Activated CD4-positive, alpha-beta T cell treated with anti-CD3 and anti-CD28 coated beads, Interleukin-10, Interleukin-2, amounts not matched to agents 100 ng/mL and 50 ng/mL, durations not matched to agents 16 hours and 8 hours (primary cell): ENCODE results near the gene BCL2A1.
"Not testable (repeated sequence)": the region's sequence is repeated elsewhere in the genome, so short reads cannot be mapped to it uniquely, and the experiment has no call there.

ENCODE experiments used
- DNase-seq: peaks from one replicate; pipeline ENCODE4 v3.0.0-alpha.2; 2020

The BCL2A1 gene

DNA sequence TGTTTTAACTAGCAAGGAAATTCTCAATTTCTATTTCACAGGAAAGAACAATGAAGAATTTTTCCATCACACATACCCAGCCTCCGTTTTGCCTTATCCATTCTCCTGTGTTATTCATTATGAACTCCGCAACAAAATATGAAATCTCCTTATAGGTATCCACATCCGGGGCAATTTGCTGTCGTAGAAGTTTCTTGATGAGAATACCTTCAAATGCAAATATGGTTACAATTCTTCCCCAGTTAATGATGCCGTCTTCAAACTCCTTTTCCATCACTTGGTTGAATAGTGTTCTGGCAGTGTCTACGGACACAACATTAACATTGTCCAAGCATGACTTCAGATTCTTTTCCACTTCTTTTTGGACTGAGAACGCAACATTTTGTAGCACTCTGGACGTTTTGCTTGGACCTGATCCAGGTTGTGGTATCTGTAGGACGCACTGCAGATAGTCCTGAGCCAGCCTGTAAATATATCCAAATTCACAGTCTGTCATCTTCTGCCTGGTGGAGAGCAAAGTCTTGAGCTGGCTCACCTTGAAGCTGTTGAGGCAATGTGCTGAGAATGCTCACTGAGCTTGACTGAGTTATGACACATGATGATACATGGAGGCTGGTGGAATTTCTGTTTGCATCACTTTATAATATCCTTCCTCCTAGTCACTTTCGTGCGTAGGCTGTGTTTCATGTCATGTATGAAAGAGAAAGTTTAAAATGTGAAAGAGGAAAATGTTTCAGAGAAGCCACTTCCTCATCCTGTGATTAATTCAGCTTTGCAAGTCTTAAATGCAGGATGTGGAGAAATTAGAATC is at the start of gene BCL2A1:
Gene BCL2A1 (minus strand): TSS at position 573 of the 811 bp plus-strand sequence. CDS start 77 bp downstream, at position 496.
- DNase-seq, result peak; percentile 92

DNA sequence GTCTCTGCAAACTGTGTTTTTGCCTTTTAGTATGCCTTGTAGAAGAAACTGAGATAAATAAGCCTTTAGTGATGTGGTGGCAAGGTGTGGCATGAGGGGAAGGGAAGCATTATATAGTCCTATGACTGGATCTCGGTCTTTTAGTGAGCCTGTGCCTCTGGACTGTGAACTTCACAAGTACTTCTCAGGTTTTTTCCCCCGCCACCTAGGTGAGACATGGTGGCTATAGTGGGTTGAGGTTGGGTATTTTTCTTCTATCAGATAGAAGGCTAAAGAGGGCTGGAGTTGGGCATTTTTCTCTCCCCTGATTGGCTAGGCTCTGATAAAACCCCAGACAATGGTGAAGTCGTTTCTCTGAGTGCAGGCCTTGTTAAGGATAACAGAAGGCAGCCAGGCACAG is 49.7 kb upstream of the BCL2A1 start:
- no peak for DNase-seq

DNA sequence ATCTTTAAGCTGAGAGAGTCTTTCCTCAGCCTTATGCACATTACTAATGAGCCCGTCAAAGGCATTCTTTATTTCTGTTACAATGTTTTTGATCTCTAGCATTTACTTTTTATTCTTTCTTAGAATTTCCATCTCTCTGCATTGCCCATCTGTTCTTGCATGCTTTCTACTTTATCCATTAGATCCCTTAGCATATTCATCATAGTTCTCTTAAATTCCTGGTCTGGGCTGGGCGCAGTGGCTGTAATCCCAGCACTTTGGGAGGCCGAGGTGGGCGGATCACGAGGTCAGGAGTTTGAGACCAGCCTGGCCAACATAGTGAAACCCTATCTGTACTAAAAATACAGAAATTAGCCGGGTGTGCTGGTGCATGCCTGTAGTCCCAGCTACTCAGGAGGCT is 49.2 kb upstream of the BCL2A1 start:
- not testable (repeated sequence) for DNase-seq

DNA sequence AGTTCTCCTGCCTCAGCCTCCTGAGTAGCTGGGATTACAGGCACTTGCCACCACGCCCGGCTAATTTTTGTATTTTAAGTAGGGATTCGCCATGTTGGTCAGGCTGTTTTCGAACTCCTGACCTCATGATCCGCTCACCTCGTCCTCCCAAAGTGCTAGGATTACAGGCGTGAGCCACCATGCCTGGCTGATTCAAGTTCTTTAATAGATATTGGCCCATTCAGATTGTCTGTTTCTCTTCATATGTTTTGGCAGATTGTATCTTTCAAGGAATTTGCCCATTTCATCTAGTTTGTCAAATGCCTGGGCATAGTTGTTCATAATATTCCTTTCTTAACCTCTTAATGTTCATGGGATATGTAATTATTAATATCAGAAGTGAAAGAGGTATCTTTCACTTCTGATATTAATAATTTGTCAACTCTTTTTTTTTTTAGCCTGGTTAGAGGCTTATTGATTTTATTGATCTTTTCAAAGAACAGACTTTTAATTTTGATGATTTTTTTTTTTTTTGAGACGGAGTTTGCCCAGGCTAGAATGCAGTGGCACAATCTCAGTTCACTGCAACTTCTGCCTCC is 48.3 kb upstream of the BCL2A1 start:
- no peak for DNase-seq

DNA sequence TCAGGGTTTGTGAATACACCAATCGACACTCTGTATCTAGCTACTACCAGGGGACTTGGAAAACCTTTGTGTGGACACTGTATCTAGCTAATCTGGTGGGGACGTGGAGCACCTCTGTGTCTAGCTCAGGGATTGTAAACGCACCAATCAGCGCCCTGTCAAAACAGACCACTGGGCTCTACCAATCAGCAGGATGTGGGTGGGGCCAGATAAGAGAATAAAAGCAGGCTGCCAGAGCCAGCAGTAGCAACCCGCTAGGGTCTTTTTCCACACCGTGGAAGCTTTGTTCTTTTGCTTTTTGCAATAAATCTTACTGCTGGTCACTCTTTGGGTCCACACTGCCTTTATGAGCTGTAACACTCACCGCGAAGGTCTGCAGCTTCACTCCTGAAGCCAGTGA is 46.1 kb upstream of the BCL2A1 start:
- not testable (repeated sequence) for DNase-seq

DNA sequence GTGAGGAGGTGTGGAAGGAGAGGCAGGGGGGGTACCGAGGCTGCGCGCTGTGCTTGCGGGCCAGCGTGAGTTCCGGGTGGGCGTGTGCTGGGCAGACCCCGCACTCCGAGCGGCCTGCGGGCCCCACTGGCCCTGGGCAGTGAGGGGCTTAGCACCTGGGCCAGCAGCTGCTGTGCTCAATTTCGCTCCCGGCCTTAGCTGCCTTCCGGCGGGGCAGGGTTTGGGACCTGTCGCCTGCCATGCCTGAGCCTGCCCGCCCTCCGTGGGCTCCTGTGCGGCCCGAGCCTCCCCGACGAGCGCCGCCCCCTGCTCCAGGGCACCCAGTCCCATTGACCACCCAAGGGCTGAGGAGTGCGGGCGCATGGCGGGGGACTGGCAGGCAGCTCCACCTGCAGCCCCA is 45.5 kb upstream of the BCL2A1 start:
- not testable (repeated sequence) for DNase-seq

DNA sequence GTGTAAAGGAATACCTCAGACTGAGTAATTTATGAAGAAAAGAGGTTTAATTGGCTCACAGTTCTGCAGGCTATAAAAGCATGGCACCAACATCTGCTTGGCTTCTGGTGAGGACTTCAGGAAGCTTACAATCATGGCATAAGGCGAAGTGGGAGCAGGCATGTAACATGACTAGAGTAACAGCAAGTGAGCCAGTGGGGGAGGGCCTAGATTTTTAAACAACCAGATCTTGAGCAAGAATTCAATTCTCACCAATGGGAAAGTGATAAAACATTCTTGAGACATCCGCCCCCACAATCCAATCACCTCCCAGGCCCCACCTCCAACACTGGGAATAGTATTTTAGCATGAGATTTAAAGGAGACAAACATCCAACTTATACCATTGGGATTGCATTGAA is 44.2 kb upstream of the BCL2A1 start:
- DNase-seq, result no peak

DNA sequence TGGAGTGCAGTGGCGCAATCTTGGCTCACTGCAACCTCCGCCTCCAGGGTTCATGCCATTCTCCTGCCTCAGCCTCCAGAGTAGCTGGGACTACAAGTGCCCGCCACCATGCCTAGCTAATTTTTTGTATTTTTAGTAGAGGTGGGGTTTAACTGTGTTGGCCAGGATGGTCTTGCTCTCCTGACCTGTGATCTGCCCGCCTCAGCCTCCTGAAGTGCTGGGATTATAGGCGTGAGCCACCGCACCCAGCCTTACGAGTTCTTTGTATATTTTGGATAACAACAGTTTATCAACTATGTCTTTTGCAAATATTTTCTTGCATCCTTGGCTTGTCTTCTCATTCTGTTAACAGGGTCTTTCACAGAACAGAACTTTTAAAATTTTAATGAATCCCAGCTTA is 43.2 kb upstream of the BCL2A1 start:
- DNase-seq, result not testable (repeated sequence)

DNA sequence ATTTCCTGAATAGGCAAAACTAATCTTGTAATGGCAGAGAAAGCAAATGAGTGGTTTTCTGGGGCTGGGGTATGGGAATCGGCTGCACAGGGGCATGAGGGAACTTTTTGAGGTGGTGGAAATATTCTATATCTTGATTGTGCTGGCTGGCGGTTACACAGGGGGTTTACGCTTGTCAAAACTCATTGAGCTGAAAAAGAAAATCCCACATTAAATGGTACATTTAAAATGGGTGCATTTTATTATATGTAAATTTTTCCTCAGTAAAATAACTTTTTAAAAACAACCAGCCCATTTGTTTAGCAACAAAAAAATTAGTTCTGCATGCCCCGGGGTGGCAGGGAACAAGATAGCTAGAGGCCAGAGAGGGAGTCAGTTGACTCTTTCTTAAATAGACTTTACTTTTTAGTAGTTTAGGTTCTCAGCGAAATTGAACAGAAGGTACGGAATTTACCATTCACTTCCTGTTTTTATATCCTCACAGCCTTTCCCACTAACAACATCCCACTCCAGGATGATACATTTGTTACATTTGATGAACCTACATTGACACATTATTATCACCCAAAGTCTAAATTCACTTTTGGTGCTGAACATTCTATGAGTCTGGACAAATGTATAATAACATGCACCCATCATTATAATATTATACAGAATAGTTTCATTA is 41.2 kb upstream of the BCL2A1 start:
- no peak for DNase-seq

DNA sequence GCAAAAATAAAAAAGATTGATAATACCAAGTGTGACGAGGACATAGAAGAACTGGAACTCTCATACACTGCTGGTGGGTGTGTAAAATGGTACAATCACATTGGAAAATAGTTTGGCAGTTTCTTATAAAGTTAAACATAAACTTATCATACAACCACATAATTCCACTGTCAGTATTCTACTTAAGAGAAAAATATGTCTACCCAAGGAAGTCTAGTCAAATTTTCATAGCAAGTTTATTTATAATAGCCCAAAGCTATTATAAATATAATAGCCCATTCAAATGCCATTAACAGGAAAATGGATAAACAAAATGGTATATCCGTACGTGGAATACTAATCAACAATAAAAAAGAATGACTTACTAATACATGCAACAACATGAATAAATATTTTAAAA is 40.6 kb upstream of the BCL2A1 start:
- no peak for DNase-seq

DNA sequence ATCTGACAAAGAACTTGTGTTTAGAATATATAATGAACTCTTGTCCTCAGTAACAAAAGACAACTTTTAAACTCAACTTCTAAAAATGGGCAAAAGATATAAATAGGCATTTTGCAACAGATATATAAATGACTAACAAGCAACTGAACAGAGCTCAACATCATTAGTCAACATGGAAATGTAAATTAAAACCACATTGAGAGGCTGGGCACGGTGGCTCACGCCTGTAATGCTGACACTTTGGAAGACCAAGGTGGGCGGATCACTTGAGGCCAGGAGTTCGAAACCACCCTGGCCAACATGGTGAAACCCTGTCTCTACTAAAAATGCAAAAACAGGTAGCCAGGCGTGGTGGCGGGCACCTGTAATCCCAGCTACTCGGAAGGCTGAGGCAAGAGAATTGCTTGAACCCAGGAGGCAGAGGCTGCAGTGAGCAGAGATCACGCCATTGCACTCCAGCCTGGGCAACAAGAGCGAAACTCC is 40.1 kb upstream of the BCL2A1 start:
- DNase-seq, result peak; percentile 70

DNA sequence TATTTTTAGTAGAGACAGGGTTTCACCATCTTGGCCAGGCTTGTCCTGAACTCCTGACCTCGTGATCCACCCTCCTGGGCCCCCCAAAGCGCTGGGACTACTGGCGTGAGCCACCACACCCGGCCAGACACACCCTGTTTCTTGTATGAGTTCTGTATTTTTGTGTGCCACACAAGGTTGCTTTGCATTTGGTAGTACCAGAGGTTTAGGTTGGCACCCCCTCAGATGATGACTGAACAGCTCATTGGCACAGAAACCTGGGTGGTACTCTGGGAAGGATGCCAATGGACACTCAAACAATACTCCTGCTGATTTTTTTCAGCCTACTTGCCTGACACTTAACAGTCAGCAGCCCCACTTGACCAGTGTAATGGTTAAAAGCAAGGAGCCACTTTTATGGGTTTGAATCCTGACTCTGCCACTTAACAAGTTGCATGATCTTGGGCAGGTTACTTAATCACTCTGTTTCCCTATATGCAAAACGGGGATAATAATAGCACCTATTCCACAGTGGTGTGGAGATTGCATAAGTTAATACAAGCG is 39.2 kb upstream of the BCL2A1 start:
- no peak for DNase-seq

DNA sequence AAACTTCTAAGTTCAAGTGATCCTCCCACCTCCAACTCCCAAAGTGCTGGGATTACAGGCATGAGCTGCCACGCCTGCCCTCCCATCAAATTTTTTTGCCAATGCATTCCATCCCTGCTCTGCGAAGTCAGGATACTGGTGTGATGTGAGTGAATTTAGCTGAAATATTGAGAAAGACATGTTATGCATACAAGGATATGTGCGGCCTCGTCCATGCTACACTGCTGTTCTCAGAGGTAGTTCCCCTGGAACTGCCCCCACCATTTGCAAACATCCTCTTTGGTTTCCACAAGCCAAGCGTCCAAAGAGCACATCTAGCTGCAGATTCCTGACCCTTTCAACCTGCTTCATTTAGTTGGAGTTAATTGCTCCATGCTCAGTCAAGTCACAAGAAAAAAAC is 36.5 kb upstream of the BCL2A1 start:
- DNase-seq, result no peak

DNA sequence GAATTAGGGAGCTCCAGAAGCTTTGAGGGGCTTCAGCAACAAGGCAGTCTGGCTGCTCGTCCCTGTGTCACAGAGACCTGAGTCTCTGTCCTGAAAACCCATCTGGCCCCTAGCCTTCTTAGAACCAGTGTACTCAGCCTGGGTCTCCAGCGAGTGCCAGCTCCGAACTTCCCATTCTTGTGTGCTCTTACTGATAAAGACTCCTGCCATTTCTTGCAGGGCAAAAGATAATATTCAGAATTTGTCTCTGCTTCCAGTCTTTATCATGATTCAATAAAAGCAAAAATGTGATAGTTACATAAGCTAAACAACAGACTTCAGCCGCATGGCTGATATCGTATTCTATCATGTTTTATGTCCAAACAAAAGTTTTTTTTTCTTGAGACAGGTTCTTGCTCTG is 36.0 kb upstream of the BCL2A1 start:
- DNase-seq, result no peak

DNA sequence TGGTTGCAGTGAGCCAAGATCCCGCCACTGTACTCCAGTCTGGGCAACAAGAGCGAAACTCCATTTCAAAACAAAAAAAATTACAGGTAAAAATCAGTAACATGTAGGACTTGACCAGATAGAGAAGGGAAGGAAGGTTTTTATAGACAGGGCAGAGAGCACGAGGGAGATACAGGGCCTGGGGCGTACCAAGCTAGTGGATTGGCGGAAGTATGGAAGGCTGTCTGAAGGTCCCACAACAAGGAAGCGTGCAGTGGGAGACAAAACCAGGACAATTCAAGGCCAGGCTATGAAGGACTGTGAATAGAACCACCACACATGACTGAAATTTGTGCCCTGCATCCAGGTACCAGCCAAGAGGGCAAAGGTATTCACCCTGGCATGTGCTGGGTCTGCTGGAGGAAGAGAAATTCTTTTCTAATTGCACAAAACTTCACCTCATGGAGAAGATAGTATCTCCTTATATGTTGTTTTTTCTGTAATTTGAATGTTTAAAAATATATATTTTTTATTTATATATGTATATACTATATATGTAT is 33.0 kb upstream of the BCL2A1 start:
- no peak for DNase-seq

DNA sequence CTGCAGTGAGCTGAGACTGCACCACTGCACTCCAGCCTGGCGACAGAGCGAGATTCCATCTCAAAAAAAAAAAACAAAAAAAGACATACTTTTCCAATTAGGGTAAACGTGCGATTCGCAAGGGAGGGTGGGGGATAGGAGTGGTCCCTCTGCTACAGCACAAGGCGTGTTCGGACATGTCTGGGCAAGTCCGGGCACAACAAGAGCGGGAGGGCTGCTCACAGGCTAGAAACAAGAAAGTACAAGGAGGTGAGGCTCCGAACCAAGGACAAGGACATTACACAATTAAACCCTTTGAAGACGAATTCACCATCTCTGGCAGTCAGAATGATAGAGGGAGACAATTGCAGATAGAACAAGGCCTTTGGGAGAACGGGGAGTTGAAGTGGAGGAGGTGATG is 32.2 kb upstream of the BCL2A1 start:
- no peak for DNase-seq

DNA sequence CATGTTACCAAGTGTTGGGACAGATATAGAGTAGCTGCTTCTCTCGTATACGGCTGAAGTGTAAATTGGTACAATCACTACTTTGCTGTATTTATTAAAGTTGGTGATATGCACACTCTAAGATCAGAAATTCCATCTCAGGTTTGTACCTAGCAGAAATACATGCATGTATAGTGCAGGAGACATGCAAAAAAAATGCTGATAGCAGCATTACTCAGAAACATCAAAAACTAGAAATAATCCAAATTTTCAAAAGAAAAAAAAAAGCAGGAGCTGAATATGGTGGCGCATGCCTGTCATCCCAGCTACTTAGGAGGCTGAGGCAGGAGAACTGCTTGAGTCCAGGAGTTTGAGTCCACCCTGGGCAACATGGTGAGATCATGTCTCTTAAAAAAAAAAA is 31.3 kb upstream of the BCL2A1 start:
- no peak for DNase-seq

DNA sequence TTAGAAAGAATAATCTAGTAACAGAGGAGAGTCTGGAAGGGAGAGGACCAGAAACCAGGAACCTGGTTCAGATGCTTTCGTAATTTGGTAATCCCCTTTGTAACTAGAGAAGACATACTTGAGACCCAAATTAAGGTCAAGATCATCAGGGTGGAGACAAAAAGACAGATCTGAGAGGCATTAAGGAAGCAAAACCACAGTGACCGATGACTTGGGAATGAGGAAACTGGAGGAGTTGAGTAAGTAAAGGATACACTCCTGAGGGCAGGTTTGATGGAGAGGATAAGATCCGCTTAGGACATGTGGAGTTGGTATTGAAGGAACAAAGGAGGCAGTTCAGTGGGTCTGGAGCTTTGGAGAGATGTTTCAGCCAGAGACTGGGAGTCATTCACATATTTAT is 23.6 kb upstream of the BCL2A1 start:
- DNase-seq, result no peak

DNA sequence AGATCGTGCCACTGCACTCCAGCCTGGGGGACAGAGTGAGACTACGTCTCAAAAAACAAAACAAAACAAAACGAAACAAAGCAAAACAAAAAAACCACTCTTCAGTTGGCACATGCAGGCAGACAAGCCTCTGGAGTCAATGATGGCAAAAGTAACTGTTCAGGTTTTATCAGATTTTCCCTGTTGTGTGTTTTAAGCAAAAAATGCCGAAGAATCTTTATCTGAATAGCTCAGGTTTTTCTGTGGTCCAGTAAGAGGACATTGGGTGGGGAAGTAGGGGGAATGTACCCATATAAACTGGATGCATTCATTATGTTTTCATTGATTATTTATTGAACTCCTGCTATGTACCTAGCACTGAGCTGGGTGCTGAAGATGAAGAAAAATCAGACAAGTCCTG is 20.8 kb upstream of the BCL2A1 start:
- DNase-seq, result no peak

DNA sequence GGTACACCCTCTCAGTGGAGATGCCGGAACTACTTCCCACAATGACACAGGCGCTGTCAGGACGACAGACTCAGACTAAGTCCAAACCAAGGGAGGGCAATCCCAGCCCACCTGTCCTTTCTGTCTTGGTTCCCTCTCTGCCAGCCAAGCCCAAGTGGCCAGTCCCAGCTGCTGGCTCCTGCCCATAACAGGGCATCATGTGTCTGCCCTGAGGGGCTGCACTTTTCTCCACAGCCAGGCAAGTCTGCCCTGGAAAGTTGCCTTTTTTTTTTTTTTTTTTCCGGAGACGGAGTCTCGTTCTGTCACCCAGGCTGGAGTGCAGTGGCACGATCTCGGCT is 20.0 kb upstream of the BCL2A1 start:
- DNase-seq, result no peak

DNA sequence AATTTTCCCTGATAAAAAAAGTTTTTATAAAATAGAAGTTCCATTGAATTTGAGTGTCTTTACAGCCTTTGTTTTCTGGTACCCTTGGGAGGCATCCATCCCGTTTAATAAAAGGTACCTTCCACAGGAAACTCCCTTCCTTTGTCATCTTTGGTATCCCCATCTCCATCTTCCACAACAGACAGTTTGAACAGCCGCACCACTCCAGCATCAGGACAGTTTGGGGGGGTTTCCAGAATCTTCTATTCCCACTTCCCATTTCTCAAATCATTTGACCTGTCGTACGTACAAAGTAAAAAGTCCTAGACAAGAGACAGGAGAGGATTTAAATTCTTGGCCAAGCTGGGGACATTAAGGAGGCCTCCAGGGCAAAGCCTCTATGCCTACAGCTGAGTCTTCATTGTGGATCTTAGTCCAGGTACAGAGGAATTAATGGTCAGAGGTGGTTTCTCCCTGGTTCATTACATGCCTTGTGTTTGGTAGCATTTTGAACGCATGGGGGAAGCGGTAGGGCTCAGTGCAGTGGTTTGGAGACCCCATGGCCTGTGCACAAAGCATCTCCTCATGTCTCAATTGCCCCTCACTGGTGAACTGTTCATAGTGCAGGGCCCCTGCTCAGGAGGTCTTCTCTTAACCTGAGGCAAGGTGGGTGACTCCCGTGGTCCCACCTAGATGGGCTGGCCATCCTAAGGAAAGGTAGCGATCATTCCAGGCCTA is 19.4 kb upstream of the BCL2A1 start:
- DNase-seq, result no peak

DNA sequence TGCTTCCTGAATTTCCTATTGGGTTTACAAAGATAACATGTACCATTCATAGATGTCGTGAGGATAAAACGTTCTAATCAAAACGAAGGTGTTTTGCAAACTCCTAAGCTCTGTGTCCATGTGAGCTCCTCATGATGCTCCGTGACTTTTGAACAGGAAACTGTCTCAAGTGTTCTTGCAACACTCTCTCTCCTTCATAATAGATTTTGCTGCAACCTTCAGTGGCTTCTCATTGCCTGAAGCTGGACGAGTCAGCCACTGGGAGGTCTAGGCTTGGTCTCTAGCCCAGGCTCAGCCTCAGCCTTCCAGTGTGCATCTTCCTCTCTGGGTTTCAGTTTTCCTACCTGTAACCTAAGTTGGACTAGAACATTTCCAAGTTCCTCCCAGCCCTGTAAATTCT is 18.7 kb upstream of the BCL2A1 start:
- DNase-seq, result no peak

DNA sequence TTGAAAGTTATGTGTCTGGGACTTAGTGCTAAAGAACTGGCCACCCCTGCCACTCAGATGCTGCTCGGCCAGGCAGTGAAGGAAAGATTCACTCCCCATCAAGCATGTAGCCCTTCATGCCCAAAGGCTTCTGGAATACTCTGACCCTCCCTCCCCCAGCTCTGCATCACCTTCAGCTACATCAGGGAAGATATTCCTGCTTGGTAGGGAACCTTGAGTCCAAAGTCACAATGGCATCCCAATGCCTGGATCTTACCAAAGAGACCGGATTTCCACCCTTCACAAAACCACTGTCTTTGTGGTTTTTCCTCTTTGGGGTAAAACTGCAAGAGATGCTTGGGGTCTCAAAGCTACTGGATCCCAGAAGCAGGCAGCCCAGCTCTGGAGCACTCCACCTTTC is 18.2 kb upstream of the BCL2A1 start:
- no peak for DNase-seq
